ENCODE data around the gene IL21R.
"Not testable (repeated sequence)": the region's sequence is repeated elsewhere in the genome, so short reads cannot be mapped to it uniquely, and the experiment has no call there.

The IL21R gene

DNA sequence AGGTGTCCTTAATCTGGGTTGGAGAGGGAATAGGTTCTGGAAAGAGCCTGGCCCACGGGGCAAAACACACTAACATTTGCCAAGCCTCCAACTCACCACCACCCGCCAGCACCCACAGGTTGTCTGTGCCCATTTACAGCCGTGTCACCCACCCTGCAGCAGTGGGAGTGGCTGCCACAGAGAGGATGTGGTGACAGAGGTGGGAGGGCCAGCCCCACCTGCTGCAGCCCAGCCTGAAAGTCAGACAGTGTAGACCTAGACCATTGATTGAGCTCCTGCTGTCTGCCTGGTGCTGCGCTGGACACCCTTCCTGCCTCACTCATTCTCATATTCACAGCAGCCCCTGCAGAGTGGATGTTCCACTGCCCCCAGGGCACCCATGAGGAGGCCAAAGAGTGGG is 44.7 kb downstream of the IL21R start:
- DNase-seq, result no peak

DNA sequence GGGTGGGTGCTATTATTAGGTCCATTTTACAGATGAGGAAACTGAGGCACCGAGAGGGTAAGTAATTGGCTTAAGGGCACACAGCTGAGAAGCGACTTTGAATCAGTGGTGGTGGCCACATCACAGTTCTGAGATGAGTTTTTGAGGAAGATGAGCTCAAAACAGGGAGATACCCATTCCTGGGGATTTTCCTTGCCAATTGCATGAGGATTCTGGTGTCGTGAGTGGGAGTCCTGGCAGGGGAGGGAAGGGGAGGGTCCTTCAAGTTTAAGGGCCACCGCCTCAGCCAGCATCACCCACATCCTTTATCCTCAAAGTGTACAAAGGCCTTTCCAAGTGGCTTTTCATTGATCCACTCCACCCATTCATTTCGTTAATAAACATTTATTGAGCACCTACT is 45.3 kb downstream of the IL21R start:
- DNase-seq, result no peak

GRCh38 chr16:27448532-27449433 is 46.8 kb downstream of the IL21R start:
- no peak for DNase-seq

DNA sequence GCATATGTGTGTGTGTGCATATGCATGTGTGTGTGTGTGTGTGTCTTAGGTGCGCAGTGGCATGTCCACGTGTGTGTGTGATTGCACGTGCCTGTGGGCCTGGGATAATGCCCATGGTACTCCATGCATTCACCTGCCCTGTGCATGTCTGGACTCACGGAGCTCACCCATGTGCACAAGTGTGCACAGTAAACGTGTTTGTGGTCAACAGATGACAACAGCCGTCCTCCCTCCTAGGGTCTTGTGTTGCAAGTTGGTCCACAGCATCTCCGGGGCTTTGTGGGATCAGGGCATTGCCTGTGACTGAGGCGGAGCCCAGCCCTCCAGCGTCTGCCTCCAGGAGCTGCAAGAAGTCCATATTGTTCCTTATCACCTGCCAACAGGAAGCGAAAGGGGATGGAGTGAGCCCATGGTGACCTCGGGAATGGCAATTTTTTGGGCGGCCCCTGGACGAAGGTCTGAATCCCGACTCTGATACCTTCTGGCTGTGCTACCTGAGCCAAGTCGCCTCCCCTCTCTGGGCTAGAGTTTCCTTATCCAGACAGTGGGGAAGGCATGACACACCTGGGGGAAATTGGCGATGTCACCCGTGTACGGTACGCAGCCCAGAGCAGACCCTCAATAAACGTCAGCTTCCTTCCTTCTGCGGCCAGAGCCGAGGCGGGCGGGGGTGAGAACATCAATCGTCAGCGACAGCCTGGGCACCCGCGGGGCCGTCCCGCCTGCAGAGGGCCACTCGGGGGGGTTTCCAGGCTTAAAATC is 47.6 kb downstream of the IL21R start:
- DNase-seq, result no peak

GRCh38 chr16:27450196-27450549 is 48.2 kb downstream of the IL21R start:
- no peak for DNase-seq

GRCh38 chr16:27452569-27453493 is 50.9 kb downstream of the IL21R start:
- peak; percentile 71 for DNase-seq

GRCh38 chr16:27453494-27453825 is 51.5 kb downstream of the IL21R start:
- DNase-seq, result no peak

DNA sequence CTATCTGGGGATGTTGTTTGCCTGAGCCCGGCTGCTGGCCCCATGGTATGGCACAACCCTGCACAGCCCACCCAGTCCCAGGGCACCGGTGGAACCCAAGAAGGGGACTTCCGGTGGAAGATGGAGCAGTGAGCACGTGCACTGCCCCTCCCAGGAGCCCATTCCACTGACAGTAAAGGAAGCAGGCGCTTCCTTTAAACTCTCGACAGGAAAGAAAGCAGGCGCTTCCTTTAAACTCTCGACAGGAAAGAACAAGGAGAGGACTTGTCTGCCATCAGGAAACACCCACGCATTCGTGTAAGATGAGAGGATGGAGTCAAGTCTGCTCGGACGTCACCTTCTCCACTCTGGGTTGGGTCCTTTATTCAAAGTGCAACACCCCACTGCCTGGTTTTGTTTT is 53.7 kb downstream of the IL21R start:
- DNase-seq, result no peak

GRCh38 chr16:27457605-27457900 is 55.6 kb downstream of the IL21R start:
- DNase-seq, result not testable (repeated sequence)

- no peak for DNase-seq
These were observed 56.3 kb downstream of the IL21R start for GRCh38 chr16:27458258-27458657.

DNA sequence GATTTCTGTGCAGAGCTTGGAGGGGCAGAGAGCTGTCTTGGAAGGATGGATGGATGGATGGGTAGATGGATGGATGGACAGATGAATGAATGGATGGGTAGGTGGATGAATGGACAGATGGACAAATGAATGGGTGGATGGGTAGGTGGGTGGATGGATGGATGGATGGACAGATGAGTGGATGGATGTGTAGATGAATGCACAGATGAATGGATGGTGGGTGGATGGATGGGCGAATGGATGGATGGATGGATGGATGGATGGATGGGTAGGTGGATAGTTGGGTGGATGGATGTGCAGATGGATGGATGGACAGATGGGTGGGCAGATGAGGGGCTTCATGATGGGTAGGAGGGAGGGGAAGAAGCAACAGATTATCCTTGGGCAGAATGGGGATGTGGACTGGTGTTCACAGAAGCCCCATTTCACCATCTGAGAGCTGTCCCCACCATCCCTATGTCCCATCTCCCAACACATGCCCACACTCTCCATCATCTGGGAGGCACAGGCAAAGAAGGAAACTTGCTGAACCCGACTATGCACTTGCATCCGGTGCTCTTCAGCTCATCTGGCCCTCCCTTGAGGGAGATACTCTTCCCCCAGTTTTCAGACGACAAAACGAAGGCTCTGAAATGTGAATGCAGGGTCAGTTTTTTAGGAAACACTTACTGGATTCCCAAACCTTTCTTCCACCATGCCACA is 57.2 kb downstream of the IL21R start:
- DNase-seq, result no peak

- no peak for DNase-seq
These were observed 58.2 kb downstream of the IL21R start for GRCh38 chr16:27460213-27460612.

- no peak for DNase-seq
These were observed 58.9 kb downstream of the IL21R start for GRCh38 chr16:27460663-27461482.

GRCh38 chr16:27461483-27462171 is 59.7 kb downstream of the IL21R start:
- no peak for DNase-seq

GRCh38 chr16:27462200-27462845 is 60.3 kb downstream of the IL21R start:
- no peak for DNase-seq

- DNase-seq, result no peak
These were observed 61.1 kb downstream of the IL21R start for GRCh38 chr16:27462846-27463682.

- DNase-seq, result no peak
These were observed 62.0 kb downstream of the IL21R start for GRCh38 chr16:27463741-27464591.

GRCh38 chr16:27464626-27465482 is 62.9 kb downstream of the IL21R start:
- no peak for DNase-seq

Data from islet precursor cell (in vitro differentiated cells).